LHCN-M2 (cell line): ENCODE measurements around the gene ATP6V1G2. TPM values are rescaled to one million over a fixed set of nuclear protein-coding genes. Genes with fewer than 3 reads are reported as not detected.

Experiments
- DNase-seq: peaks from one replicate; pipeline ENCODE4 v3.0.0-alpha.2; 2012; ENCODE audit warnings: low read depth
- total RNA-seq: library from RNA; depleted of rRNA; stranded (reverse); fragments of >200 nt; gene quantifications from 2 replicates; pipeline ENCODE4 v1.2.3, GENCODE V29; 2014

Gene ATP6V1G2
- total RNA-seq, 1 experiment from 2014 or later: 3.3 TPM

- DNase-seq: no peak
Observed at GRCh38 chr6:31548544-31548873, 2.1 kb upstream of the ATP6V1G2 start.

- no peak for DNase-seq
Observed at GRCh38 chr6:31547727-31548543, 1.5 kb upstream of the ATP6V1G2 start.

GRCh38 chr6:31546958-31547726, 734 bp upstream of the ATP6V1G2 start, which contains the start of gene NFKBIL1:
Gene NFKBIL1 (plus strand): TSS chr6:31547608. CDS start chr6:31547695, 87 bp downstream.
- DNase-seq: peak; percentile 97

- DNase-seq: no peak
Observed at GRCh38 chr6:31545291-31545690, 1.1 kb downstream of the ATP6V1G2 start.

GRCh38 chr6:31544676-31545075, 1.7 kb downstream of the ATP6V1G2 start:
- DNase-seq: peak; percentile 64

- DNase-seq: no peak
Observed at GRCh38 chr6:31543639-31544038, 2.8 kb downstream of the ATP6V1G2 start.

GRCh38 chr6:31541658-31542521, 4.5 kb downstream of the ATP6V1G2 start, which contains the start of gene DDX39B:
Gene DDX39B (minus strand): TSS chr6:31542003. CDS start chr6:31540532, 1,471 bp downstream.
- DNase-seq: peak; percentile 97

GRCh38 chr6:31541059-31541657, 5.2 kb downstream of the ATP6V1G2 start:
- DNase-seq: peak; percentile 51

GRCh38 chr6:31540640-31541039, 5.8 kb downstream of the ATP6V1G2 start:
- no peak for DNase-seq

- no peak for DNase-seq
Observed at GRCh38 chr6:31538805-31539400, 7.5 kb downstream of the ATP6V1G2 start.

- DNase-seq: no peak
Observed at GRCh38 chr6:31535538-31536324, 10.7 kb downstream of the ATP6V1G2 start.

- no peak for DNase-seq
Observed at GRCh38 chr6:31534521-31535040, 11.8 kb downstream of the ATP6V1G2 start.

- DNase-seq: no peak
Observed at GRCh38 chr6:31534011-31534410, 12.4 kb downstream of the ATP6V1G2 start.

GRCh38 chr6:31533455-31533841, 13.0 kb downstream of the ATP6V1G2 start:
- no peak for DNase-seq

GRCh38 chr6:31532644-31533454, 13.6 kb downstream of the ATP6V1G2 start:
- DNase-seq: no peak

- no peak for DNase-seq
Observed at GRCh38 chr6:31531771-31532643, 14.4 kb downstream of the ATP6V1G2 start.

- no peak for DNase-seq
Observed at GRCh38 chr6:31531162-31531561, 15.2 kb downstream of the ATP6V1G2 start.

GRCh38 chr6:31530659-31531058, 15.7 kb downstream of the ATP6V1G2 start:
- DNase-seq: no peak
